ENCODE data around the gene AKT3. TPM values are rescaled to one million over a fixed set of nuclear protein-coding genes. Genes with fewer than 3 reads are reported as not detected.

AKT3 gene
- total and polyA plus RNA-seq, 8 donors = 4.2 to 24.1 (median 11.6) TPM

GRCh38 chr1:243481101-243481500, 368.9 kb downstream of the AKT3 start:
- TF ChIP-seq CTCF (IDR thresholded peaks at IDR 0.05) = no peak
- no peaks in the 10 kb centered on the region for H3K4me1 ChIP-seq
- no peak for ATAC-seq
- no peaks in the 10 kb centered on the region for H3K27me3 ChIP-seq
- no peak for DNase-seq
- no peaks in the 10 kb centered on the region for H3K36me3 ChIP-seq
- WGBS, 2 donors = 94 to 95% methylated on average over 5 of the region's 5 CpGs
- H3K4me3 ChIP-seq = no peak overlapping the region
- intact Hi-C loops (cut with DNase I) = no loop called here
- no peak overlapping the region for H3K27ac ChIP-seq
- no peaks in the 10 kb centered on the region for H3K9me3 ChIP-seq
- no peak for FAIRE-seq

- intact Hi-C loops (cut with DNase I) = no loop called here
- DNase-seq (no peak), FAIRE-seq (no peak), ATAC-seq (no peak)
- no peaks in the 10 kb centered on the region for H3K27me3 ChIP-seq
- no peak overlapping the region for H3K27ac ChIP-seq
- H3K36me3 ChIP-seq = peaks cover 0 to 3% (median 0%) of the 10 kb centered on the region in 3 donors
- WGBS, 2 donors = 94% methylated on average over 7 of the region's 7 CpGs
- no peaks in the 10 kb centered on the region for H3K9me3 ChIP-seq
- H3K4me3 ChIP-seq = no peak overlapping the region
- no peak for TF ChIP-seq CTCF (IDR thresholded peaks at IDR 0.05)
- no peaks in the 10 kb centered on the region for H3K4me1 ChIP-seq
Measured at GRCh38 chr1:243477731-243478290, 372.2 kb downstream of the AKT3 start.

GRCh38 chr1:243475966-243476365, 374.1 kb downstream of the AKT3 start:
- Histone ChIP-seq H3K4me3 (no peak overlapping the region), H3K4me1 (no peaks in the 10 kb centered on the region), H3K36me3 (peaks cover 0 to 3% (median 0%) of the 10 kb centered on the region in 3 donors), H3K9me3 (no peaks in the 10 kb centered on the region), H3K27ac (no peak overlapping the region), H3K27me3 (no peaks in the 10 kb centered on the region)
- WGBS, 2 donors = 89 to 94% methylated on average over 7 of the region's 7 CpGs
- intact Hi-C loops (cut with DNase I) = no loop called here
- DNase-seq (no peak), FAIRE-seq (no peak), ATAC-seq (no peak)
- no peak for TF ChIP-seq CTCF (IDR thresholded peaks at IDR 0.05)

- Histone ChIP-seq H3K4me3 (no peak overlapping the region), H3K36me3 (peaks cover 0 to 3% (median 0%) of the 10 kb centered on the region in 3 donors), H3K27ac (no peak overlapping the region), H3K27me3 (no peaks in the 10 kb centered on the region), H3K9me3 (no peaks in the 10 kb centered on the region), H3K4me1 (no peaks in the 10 kb centered on the region)
- intact Hi-C loops (cut with DNase I) = loop anchor here in 1 of 3 donors (5.0 kb wide), 1 partner anchor 132 kb away; no protein-coding TSS in a partner anchor
- DNase-seq (no peak), FAIRE-seq (no peak), ATAC-seq (no peak)
- no peak for TF ChIP-seq CTCF (IDR thresholded peaks at IDR 0.05)
- 97% methylated on average over 9 of the region's 9 CpGs for WGBS, 2 donors
Measured at GRCh38 chr1:243474906-243475305, 375.1 kb downstream of the AKT3 start.

GRCh38 chr1:243474136-243474881, 375.7 kb downstream of the AKT3 start:
- H3K27ac ChIP-seq = no peak overlapping the region

More at GRCh38 chr1:243474136-243474881, 375.7 kb downstream of the AKT3 start:
- DNase-seq (no peak), FAIRE-seq (no peak), ATAC-seq (no peak)
- Histone ChIP-seq H3K36me3 (peaks cover 0 to 3% (median 0%) of the 10 kb centered on the region in 3 donors), H3K27me3 (no peaks in the 10 kb centered on the region), H3K4me3 (no peak overlapping the region), H3K4me1 (no peaks in the 10 kb centered on the region), H3K9me3 (no peaks in the 10 kb centered on the region)
- 88 to 90% methylated on average over 52 to 55 of the region's 55 CpGs for WGBS, 2 donors
- no peak for TF ChIP-seq CTCF (IDR thresholded peaks at IDR 0.05)
- intact Hi-C loops (cut with DNase I) = loop anchor here in 1 of 3 donors (5.0 kb wide), 1 partner anchor 133 kb away; no protein-coding TSS in a partner anchor

Data from pancreas (tissue), 10 donors.